ENCODE results near the gene ARSG. TPM values are rescaled to one million over a fixed set of nuclear protein-coding genes. Genes with fewer than 3 reads are reported as not detected.
"Not testable (repeated sequence)": the region's sequence is repeated elsewhere in the genome, so short reads cannot be mapped to it uniquely, and the experiment has no call there.

Gene ARSG
- total RNA-seq, 1 donor from 2014 or later: 7.4 TPM

GRCh38 chr17:68357886-68358285 is 66.6 kb downstream of the ARSG start:
- Mint-ChIP-seq H3K36me3 (ENCODE audit: low read depth) (peaks cover 3% of the 10 kb centered on the region), H3K4me1 (ENCODE audit: low read depth) (peaks cover 11% of the 10 kb centered on the region), H3K9me3 (ENCODE audit: low read depth) (no peaks in the 10 kb centered on the region), H3K4me3 (ENCODE audit: unreplicated experiment) (no peak overlapping the region), H3K27ac (ENCODE audit: unreplicated experiment) (no peak overlapping the region), H3K27me3 (ENCODE audit: low read depth) (no peaks in the 10 kb centered on the region)
- no peak for DNase-seq (ENCODE audit: low spot score)
- TF ChIP-seq CTCF (IDR thresholded peaks at IDR 0.05): no peak

- no peak overlapping the region for H3K27ac Mint-ChIP-seq (ENCODE audit: unreplicated experiment)
- no peak for TF ChIP-seq CTCF (IDR thresholded peaks at IDR 0.05)
Observed at GRCh38 chr17:68359791-68360535, 68.7 kb downstream of the ARSG start.

DNA sequence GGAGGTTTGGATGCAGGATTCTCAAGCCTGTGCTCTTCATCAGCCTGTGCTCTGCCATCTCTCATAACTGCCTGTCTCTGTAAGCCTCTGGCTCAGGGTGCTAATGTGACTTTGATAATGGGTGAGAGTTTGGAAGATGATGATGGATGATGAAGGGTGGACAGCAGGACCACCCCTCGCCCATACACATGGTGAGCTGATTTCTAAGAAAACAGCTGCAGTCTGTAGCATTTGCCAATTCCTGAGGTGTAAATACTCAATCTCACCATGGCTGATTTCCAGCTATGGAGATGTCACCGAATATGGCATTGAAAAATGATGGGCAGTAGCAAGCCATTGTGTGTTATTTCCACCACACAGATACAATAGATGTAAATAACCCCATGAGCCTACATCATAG is 74.2 kb downstream of the ARSG start:
- no peak for TF ChIP-seq CTCF (IDR thresholded peaks at IDR 0.05)
- Mint-ChIP-seq H3K4me1 (ENCODE audit: low read depth) (no peaks in the 10 kb centered on the region), H3K9me3 (ENCODE audit: low read depth) (no peaks in the 10 kb centered on the region), H3K27me3 (ENCODE audit: low read depth) (no peaks in the 10 kb centered on the region), H3K27ac (ENCODE audit: unreplicated experiment) (no peak overlapping the region), H3K36me3 (ENCODE audit: low read depth) (peaks cover 5% of the 10 kb centered on the region), H3K4me3 (ENCODE audit: unreplicated experiment) (no peak overlapping the region)
- DNase-seq (ENCODE audit: low spot score): no peak

More at GRCh38 chr17:68359791-68360535, 68.7 kb downstream of the ARSG start:
- Mint-ChIP-seq H3K36me3 (ENCODE audit: low read depth) (peaks cover 3% of the 10 kb centered on the region), H3K4me3 (ENCODE audit: unreplicated experiment) (no peak overlapping the region), H3K4me1 (ENCODE audit: low read depth) (peaks cover 2% of the 10 kb centered on the region), H3K9me3 (ENCODE audit: low read depth) (no peaks in the 10 kb centered on the region), H3K27me3 (ENCODE audit: low read depth) (no peaks in the 10 kb centered on the region)
- DNase-seq (ENCODE audit: low spot score): no peak

DNA sequence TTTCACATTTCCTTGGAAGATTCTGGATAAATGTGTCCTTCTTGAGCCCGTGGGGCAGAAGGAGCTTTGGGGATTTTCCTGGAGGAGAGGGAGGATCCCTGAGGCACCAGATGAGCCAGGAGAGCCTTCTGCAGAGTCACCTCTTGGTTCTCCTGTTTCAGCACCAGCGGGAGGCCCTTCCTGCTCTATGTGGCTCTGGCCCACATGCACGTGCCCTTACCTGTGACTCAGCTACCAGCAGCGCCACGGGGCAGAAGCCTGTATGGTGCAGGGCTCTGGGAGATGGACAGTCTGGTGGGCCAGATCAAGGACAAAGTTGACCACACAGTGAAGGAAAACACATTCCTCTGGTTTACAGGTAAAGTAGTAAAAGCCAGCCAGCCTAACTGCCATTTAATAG is 77.1 kb downstream of the ARSG start:
- Mint-ChIP-seq H3K27me3 (ENCODE audit: low read depth) (no peaks in the 10 kb centered on the region), H3K27ac (ENCODE audit: unreplicated experiment) (no peak overlapping the region), H3K9me3 (ENCODE audit: low read depth) (no peaks in the 10 kb centered on the region), H3K4me1 (ENCODE audit: low read depth) (no peaks in the 10 kb centered on the region), H3K4me3 (ENCODE audit: unreplicated experiment) (no peak overlapping the region), H3K36me3 (ENCODE audit: low read depth) (peaks cover 3% of the 10 kb centered on the region)
- no peak for DNase-seq (ENCODE audit: low spot score)
- no peak for TF ChIP-seq CTCF (IDR thresholded peaks at IDR 0.05)

DNA sequence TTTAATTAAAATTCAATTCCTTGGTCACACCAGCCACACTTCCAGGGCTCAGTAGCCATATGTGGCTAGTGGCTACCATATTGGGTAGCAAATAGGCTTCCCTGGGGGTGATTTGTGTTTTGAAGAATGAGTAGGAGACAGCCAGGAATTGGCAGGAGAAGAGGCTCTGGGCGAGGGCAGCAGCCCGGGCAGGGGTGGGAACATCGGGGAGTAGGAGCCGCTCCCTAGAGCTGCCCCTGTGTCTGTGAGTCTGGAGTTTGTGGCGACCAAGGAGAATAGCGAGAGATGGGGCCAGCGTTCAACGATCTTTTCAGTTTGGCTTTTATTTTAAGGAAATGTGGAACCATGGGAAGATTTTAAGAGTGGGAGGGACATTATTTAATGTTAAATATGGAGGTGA is 84.3 kb downstream of the ARSG start:
- Mint-ChIP-seq H3K4me1 (ENCODE audit: low read depth) (peaks cover 16% of the 10 kb centered on the region), H3K9me3 (ENCODE audit: low read depth) (no peaks in the 10 kb centered on the region), H3K27ac (ENCODE audit: unreplicated experiment) (no peak overlapping the region), H3K27me3 (ENCODE audit: low read depth) (no peaks in the 10 kb centered on the region), H3K4me3 (ENCODE audit: unreplicated experiment) (no peak overlapping the region), H3K36me3 (ENCODE audit: low read depth) (no peaks in the 10 kb centered on the region)
- no peak for TF ChIP-seq CTCF (IDR thresholded peaks at IDR 0.05)
- no peak for DNase-seq (ENCODE audit: low spot score)

- H3K27me3 Mint-ChIP-seq (ENCODE audit: low read depth); H3K27ac Mint-ChIP-seq (ENCODE audit: unreplicated experiment); H3K36me3 Mint-ChIP-seq (ENCODE audit: low read depth); H3K9me3 Mint-ChIP-seq (ENCODE audit: low read depth); DNase-seq (ENCODE audit: low spot score); H3K4me3 Mint-ChIP-seq (ENCODE audit: unreplicated experiment): not testable (repeated sequence)
- peaks cover 16% of the 10 kb centered on the region for H3K4me1 Mint-ChIP-seq (ENCODE audit: low read depth)
Observed at GRCh38 chr17:68376178-68376577, 84.9 kb downstream of the ARSG start.

All from chondrocyte (in vitro differentiated cells).